Pancreas (tissue), 10 donors: ENCODE measurements around the gene VMAC. TPM values are rescaled to one million over a fixed set of nuclear protein-coding genes. Genes with fewer than 3 reads are reported as not detected.

Source experiments
- ATAC-seq, 4 donors: fragments of 200-7000 bp; cut with Tn5 transposase; one replicate each; pipeline versions ENCODE4 v1.8.0 to v1.9.1; 2020; ENCODE audit warnings: mild to moderate bottlenecking in 4 of 4, moderate library complexity in 4 of 4
- DNase-seq, 6 donors: peaks; one replicate each; pipeline ENCODE4 v3.0.0-alpha.2; 2020
- FAIRE-seq: peaks from 2 replicates; lab custom pipeline; 2012; peaks lifted over from hg19 to GRCh38; lab: Jason Lieb, UNC
- H3K27ac ChIP-seq, 4 donors: fragments of 200-600 bp; sonication (generic); 1 replicate in 3 of 4; 2 replicates in 1 of 4; pipeline versions ENCODE4 v1.5.0 to v1.8.0; 2020
- H3K27me3 ChIP-seq, 4 donors: fragments of 200-600 bp; one replicate each; pipeline ENCODE4 v1.8.0; 2021
- H3K36me3 ChIP-seq, 3 donors: fragments of 200-600 bp; sonication (generic) in 1 of 3; one replicate each; pipeline versions ENCODE4 v1.5.0 to v1.8.0; 2020 to 2021
- H3K4me1 ChIP-seq, 3 donors: fragments of 200-600 bp; one replicate each; pipeline ENCODE4 v1.8.0; 2021
- H3K4me3 ChIP-seq, 4 donors: fragments of 200-600 bp; sonication (generic) in 2 of 4; one replicate each; pipeline versions ENCODE4 v1.5.0 to v1.8.0; 2020 to 2021
- H3K9me3 ChIP-seq, 4 donors: fragments of 200-600 bp; one replicate each; pipeline ENCODE4 v1.8.0; 2021
- WGBS, 2 donors: extraction: QIAGEN DNeasy Blood & Tissue Kit; methylation state at CpG; one replicate each; pipeline ENCODE4 v1.1.7; 2013; 5-methylcytosine and 5-hydroxymethylcytosine counted together
- intact Hi-C, 3 donors: fragments of 100-400 bp; cut with DNase I; formaldehyde crosslinking; loops; one replicate each; pipeline versions ENCODE4 v1.11.1 to v1.14.2; 2022
- polyA plus RNA-seq, 2 donors: library from polyadenylated mRNA; stranded (reverse); fragments of 200-250 nt; gene quantifications; one replicate each; pipeline ENCODE4 v1.2.3, GENCODE V29; 2013
- total RNA-seq, 6 donors: library from RNA; stranded (reverse); fragmentation: NEBNext Ultra II Directional in 4 of 6; extraction: Animal tissue kit (Norgen Biotek cat#: 25700) in 4 of 6; gene quantifications; one replicate each; pipeline versions ENCODE4 v1.2.1 to v1.2.4, GENCODE V29; 2021 to 2023
- TF ChIP-seq, protein P1 (sequence below), 4 donors: fragments of 200-600 bp; sonication (generic) in 3 of 4; IDR thresholded peaks; one replicate each; pipeline versions ENCODE4 v1.5.0 to v1.8.0; 2021; ENCODE audit warnings: antibody characterized with exemption in 4 of 4
- donor health status: healthy with polysubstance abuse.
- donor health status: DM: no; HTN: no; CAD: no; lungs with moderate emphysema.
- donor health status: DM: no; HTN: no; CAD: no.
- donor health status: control.
- donor health status: control.
- donor health status: Bipolar disorder and iron deficiency.
- donor health status: DM: yes; HTN: yes; CAD: no.
- donor health status: DM: no; HTN: no; CAD: no.
- donor health status: DM: no; HTN: no; CAD: no.
- donor health status: DM: yes; HTN: yes; CAD: no.

Gene VMAC
- total and polyA plus RNA-seq, 8 donors: 2.9 to 10.1 (median 4.6) TPM

DNA sequence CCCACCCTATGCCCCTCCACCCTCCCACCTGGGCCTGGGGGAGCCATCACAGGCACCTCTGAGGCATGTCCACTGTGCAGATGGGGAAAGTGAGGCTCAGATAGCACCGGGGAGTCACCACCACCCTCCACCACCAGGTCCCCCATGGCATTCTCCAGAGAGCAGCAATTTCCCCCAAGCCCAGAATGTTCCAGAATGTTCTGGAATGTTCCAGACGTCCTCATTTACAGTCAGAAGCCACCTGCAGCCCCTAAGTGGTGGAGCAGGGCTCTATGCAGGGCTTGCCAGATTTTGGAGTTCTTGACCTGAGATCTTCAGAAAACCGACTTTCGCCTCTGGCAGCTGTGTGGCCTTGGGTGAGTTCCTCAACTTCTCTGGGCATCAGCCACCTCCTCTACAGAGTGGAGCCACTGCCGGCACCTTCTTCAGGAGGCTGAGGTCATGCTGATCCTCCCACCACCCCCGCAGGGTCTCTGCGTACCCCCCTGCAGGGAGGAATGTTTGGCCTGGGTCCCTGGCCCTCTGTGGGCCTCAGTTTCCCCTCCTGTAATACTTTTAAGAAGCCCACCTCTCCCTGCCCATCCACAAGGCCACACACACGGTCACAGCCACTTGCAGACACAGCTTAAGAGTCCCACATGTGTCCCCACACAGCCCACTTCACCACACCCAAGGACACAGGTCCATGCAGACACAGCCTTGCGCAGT, 40.5 kb upstream of the VMAC start:
- TF ChIP-seq, protein P1, sequence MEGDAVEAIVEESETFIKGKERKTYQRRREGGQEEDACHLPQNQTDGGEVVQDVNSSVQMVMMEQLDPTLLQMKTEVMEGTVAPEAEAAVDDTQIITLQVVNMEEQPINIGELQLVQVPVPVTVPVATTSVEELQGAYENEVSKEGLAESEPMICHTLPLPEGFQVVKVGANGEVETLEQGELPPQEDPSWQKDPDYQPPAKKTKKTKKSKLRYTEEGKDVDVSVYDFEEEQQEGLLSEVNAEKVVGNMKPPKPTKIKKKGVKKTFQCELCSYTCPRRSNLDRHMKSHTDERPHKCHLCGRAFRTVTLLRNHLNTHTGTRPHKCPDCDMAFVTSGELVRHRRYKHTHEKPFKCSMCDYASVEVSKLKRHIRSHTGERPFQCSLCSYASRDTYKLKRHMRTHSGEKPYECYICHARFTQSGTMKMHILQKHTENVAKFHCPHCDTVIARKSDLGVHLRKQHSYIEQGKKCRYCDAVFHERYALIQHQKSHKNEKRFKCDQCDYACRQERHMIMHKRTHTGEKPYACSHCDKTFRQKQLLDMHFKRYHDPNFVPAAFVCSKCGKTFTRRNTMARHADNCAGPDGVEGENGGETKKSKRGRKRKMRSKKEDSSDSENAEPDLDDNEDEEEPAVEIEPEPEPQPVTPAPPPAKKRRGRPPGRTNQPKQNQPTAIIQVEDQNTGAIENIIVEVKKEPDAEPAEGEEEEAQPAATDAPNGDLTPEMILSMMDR (IDR thresholded peaks at IDR 0.05): no peak
- no peak overlapping the region for H3K4me3 ChIP-seq
- H3K27me3 ChIP-seq: no peaks in the 10 kb centered on the region
- ATAC-seq (no peak), FAIRE-seq (no peak), DNase-seq (no peak)
- H3K27ac ChIP-seq: no peak overlapping the region
- intact Hi-C loops: no loop called here
- no peaks in the 10 kb centered on the region for H3K9me3 ChIP-seq
- WGBS, 2 donors: 63 to 72% methylated on average over 9 of the region's 9 CpGs
- no peaks in the 10 kb centered on the region for H3K4me1 ChIP-seq
- no peaks in the 10 kb centered on the region for H3K36me3 ChIP-seq

DNA sequence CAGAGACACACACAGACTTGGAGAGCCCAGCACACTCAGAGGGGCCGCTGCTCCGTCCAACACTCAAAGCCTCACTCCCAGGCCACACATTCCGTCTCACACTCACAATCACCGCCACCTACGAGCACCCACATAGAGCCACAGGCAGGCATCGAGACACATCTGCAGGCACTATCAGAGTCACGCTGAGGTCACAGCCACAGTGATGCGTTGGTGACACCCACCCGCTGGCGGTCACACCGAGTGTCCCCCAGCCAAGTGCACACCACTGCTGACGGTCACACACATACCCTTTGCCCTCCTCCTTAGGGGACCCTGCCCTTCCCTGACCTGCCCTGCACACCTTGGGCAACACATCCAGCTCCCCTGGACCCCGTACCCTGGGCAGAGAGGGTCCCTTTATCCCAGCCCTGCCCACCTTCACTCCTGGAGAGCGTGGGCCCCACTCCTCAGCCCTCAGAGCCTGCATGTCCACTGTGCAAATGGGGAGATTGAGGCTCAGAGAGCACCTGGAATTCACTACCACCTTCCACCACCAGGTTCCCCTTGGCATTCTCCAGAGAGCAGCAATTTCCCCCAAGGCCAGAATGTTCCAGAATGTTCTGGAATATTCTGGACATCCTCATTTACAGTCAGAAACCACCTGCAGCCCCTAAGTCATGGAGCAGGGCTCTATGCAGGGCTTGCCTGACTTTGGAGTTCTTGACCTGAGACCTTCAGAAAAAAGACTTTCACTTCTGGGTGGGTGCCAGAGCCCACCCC, 39.8 kb upstream of the VMAC start:
- no peak for ATAC-seq

DNA sequence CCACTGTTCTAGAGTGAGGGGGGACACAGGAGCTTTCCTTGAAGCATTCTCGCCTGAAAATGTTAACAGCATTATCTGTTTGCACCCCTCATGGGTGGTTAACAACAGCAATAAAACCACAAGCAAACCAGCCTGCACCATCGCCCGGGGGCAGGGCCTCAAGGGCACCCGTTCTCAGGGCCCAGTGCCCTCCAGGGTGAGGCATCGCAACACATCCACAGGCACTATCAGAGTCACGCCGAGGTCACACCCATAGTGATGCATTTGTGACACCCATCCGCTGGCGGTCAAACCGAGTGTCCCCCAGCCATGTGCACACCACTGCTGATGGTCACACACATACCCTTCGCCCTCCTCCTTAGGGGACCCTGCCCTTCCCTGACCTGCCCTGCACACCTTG, 38.9 kb upstream of the VMAC start:
- H3K9me3 ChIP-seq: no peaks in the 10 kb centered on the region
- no peaks in the 10 kb centered on the region for H3K36me3 ChIP-seq
- H3K4me1 ChIP-seq: no peaks in the 10 kb centered on the region
- intact Hi-C loops: no loop called here
- 69 to 71% methylated on average over 11 of the region's 11 CpGs for WGBS, 2 donors
- no peak overlapping the region for H3K4me3 ChIP-seq
- FAIRE-seq (no peak), DNase-seq (no peak), ATAC-seq (no peak)
- H3K27me3 ChIP-seq: no peaks in the 10 kb centered on the region
- no peak overlapping the region for H3K27ac ChIP-seq
- TF ChIP-seq, protein P1 (IDR thresholded peaks at IDR 0.05): no peak

More for the DNA sequence above, 39.8 kb upstream of the VMAC start:
- FAIRE-seq: no peak
- no peaks in the 10 kb centered on the region for H3K27me3 ChIP-seq
- H3K27ac ChIP-seq: no peak overlapping the region
- TF ChIP-seq, protein P1 (IDR thresholded peaks at IDR 0.05): no peak
- no peaks in the 10 kb centered on the region for H3K4me1 ChIP-seq
- no peak for DNase-seq
- intact Hi-C loops: no loop called here
- WGBS, 2 donors: 65 to 84% methylated on average over 14 of the region's 14 CpGs
- H3K36me3 ChIP-seq: no peaks in the 10 kb centered on the region
- H3K9me3 ChIP-seq: no peaks in the 10 kb centered on the region
- no peak overlapping the region for H3K4me3 ChIP-seq

DNA sequence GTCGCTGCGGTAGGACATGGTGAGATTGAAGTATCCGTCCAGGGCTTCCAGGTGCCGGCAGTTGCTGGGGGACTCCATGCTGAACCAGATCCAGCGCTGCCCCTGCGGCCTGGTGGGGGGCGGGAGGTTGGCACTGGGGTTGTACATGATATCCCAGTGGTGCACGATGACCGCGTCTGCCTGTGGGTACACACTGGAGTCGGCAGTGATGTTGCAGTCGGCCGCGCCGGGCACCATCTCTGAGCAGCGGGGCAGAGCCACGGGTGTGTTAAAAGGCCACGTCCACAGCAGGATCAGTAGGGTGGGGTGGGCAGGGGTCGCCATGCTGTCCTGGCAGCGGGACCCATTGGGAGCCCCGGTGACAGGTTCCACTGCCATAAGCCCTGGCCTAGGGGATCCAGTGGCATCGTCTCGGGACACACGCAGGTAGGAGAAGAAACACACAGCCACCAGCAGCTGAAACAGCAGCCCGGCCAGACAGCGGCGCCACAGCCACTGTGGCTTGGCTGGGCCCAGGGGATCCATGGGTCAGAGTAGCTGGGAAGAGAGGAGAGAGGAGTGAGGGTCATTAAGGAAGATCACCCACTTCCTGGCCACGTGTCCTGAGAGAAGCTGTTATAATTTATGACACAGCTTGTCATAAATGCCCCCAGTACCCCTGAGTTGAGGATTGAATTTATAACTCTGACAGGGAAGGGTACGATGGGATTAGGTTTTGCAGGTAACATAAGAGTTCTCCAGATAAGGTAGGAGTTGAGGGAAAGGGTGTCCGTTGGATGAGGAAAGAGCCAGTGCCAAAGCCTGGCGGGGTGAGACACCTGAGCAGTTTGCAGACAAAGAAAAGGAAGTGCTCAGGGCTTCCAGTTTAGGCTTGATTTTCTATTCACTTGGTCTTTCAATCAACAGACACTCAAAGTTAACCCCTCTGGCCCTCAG, 37.2 kb upstream of the VMAC start:
- Histone ChIP-seq H3K4me3 (no peak overlapping the region), H3K27ac (no peak overlapping the region), H3K9me3 (no peaks in the 10 kb centered on the region), H3K4me1 (no peaks in the 10 kb centered on the region), H3K27me3 (no peaks in the 10 kb centered on the region), H3K36me3 (no peaks in the 10 kb centered on the region)
- 78 to 84% methylated on average over 29 to 31 of the region's 31 CpGs for WGBS, 2 donors
- FAIRE-seq (no peak), ATAC-seq (no peak), DNase-seq (no peak)
- TF ChIP-seq, protein P1 (IDR thresholded peaks at IDR 0.05): no peak
- intact Hi-C loops: no loop called here
